ENCODE measurements around the gene CENPM. TPM values are rescaled to one million over a fixed set of nuclear protein-coding genes. Genes with fewer than 3 reads are reported as not detected.
A peak's percentile ranks its signal among the peaks of the same experiment; 100 is the strongest.

The CENPM gene
- total RNA-seq, 2 donors from 2014 or later, result 10.3 to 10.8 TPM

DNA sequence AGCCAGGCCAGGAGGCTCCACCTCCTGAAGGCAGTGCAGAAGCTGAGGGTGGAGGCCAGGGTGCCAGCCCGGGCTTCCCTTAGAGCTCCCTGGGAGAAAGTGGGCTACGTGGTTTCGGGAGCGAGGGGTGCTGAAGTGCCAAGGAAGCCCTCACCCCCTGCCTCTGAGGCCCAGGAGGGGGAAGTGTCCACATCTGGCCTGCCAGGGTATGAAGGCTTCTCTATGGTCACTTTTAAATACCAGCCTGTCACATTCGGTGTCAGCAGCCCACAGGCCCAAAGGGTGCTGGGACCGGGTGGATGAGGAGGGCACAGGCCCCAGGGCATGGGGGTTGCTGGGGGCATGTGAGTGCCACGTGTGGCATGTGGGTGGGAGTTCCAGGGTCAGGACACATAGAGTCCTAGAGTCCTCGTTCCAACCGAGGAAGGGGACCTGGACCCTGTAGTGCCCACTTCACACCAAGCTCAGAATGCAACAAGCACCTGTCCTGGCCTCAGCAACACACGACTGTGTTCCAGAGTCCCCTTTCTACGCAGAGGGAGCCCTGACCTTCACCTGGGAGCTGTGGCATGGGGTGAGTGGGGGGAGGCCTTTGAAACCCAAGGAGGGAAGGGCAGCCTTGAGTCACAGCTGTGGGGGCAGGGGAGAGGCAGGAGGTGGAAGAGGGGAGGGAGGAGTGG is 33.8 kb downstream of the CENPM start:
- no peak for TF ChIP-seq POLR2AphosphoS5 (IDR thresholded peaks at IDR 0.05)
- no peak for TF ChIP-seq POLR2A (IDR thresholded peaks at IDR 0.05)
- TF ChIP-seq, protein P1, sequence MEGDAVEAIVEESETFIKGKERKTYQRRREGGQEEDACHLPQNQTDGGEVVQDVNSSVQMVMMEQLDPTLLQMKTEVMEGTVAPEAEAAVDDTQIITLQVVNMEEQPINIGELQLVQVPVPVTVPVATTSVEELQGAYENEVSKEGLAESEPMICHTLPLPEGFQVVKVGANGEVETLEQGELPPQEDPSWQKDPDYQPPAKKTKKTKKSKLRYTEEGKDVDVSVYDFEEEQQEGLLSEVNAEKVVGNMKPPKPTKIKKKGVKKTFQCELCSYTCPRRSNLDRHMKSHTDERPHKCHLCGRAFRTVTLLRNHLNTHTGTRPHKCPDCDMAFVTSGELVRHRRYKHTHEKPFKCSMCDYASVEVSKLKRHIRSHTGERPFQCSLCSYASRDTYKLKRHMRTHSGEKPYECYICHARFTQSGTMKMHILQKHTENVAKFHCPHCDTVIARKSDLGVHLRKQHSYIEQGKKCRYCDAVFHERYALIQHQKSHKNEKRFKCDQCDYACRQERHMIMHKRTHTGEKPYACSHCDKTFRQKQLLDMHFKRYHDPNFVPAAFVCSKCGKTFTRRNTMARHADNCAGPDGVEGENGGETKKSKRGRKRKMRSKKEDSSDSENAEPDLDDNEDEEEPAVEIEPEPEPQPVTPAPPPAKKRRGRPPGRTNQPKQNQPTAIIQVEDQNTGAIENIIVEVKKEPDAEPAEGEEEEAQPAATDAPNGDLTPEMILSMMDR (IDR thresholded peaks at IDR 0.05), result no peak
- Histone ChIP-seq H3K27ac (no peak overlapping the region), H3K27me3 (replicated peaks; ENCODE audit: insufficient read depth) (peaks cover 23% of the 10 kb centered on the region), H3K4me3 (no peak overlapping the region), H3K36me3 (no peaks in the 10 kb centered on the region), H3K4me1 (replicated peaks) (peaks cover 9% of the 10 kb centered on the region), H3K9me3 (no peaks in the 10 kb centered on the region)
- intact Hi-C loops (cut with DNase I), result no loop called here
- 79% methylated on average over 11 of the region's 11 CpGs for WGBS
- DNase-seq (ENCODE audit: low spot score), result no peak

DNA sequence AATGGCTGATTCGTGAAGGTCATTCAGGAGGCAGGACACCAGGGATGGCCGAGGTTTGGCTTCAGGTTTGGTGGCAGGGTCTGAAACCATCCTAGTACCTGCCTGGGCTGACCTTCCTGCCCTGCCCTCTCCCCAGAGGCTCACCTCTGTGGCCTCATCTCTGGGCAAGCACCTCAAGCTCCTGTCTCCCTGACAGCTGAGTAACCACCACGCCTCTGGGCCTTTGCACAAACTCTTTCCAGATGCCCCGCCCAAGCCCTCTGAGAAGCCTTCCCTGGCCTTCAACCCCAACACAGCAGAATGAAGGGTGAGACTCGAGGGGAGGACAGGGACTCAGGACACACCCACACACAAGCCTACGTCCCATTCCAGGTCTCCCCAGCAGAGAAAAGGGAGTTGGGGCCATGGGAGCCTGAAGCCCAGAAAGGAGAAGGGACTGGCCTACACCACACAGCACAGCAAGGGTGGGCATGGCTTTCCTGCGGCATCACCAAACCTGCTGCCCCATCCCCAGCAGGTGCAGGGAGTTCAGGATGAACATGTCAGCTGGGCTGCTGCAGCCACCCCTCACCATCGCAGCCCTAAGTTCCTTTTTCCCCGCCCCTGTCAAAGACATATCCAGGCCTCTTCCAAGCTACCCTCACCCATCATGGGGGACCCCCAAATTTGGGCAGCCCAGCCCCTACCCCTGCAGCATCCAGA is 34.5 kb downstream of the CENPM start:
- H3K27me3 ChIP-seq (replicated peaks; ENCODE audit: insufficient read depth), result peaks cover 23% of the 10 kb centered on the region
- H3K36me3 ChIP-seq, result no peaks in the 10 kb centered on the region
- H3K4me1 ChIP-seq (replicated peaks), result peaks cover 9% of the 10 kb centered on the region
- WGBS, result 91% methylated on average over 9 of the region's 9 CpGs
- H3K9me3 ChIP-seq, result no peaks in the 10 kb centered on the region
- TF ChIP-seq, protein P1 (IDR thresholded peaks at IDR 0.05), result no peak
- TF ChIP-seq POLR2AphosphoS5 (IDR thresholded peaks at IDR 0.05) (no peak), POLR2A (IDR thresholded peaks at IDR 0.05) (no peak)
- intact Hi-C loops (cut with DNase I), result no loop called here
- DNase-seq (ENCODE audit: low spot score), result no peak
- no peak overlapping the region for H3K4me3 ChIP-seq
- H3K27ac ChIP-seq, result no peak overlapping the region

- intact Hi-C loops (cut with DNase I), result no loop called here
- Histone ChIP-seq H3K27ac (no peak overlapping the region), H3K27me3 (replicated peaks; ENCODE audit: insufficient read depth) (peaks cover 23% of the 10 kb centered on the region), H3K36me3 (no peaks in the 10 kb centered on the region), H3K4me1 (replicated peaks) (peaks cover 9% of the 10 kb centered on the region), H3K4me3 (peak overlapping the region in 1 of 2 donors; percentile 23), H3K9me3 (no peaks in the 10 kb centered on the region)
- no peak for DNase-seq (ENCODE audit: low spot score)
- WGBS, result 16% methylated on average over 27 of the region's 37 CpGs
- TF ChIP-seq POLR2A (IDR thresholded peaks at IDR 0.05) (no peak), POLR2AphosphoS5 (IDR thresholded peaks at IDR 0.05) (no peak)
- TF ChIP-seq, protein P1 (IDR thresholded peaks at IDR 0.05), result no peak
Observed at GRCh38 chr22:41911001-41911611, 35.8 kb downstream of the CENPM start.

GRCh38 chr22:41910050-41911000 is 36.6 kb downstream of the CENPM start:
- Histone ChIP-seq H3K4me3 (peak overlapping the region in 1 of 2 donors; percentile 23), H3K36me3 (no peaks in the 10 kb centered on the region), H3K27me3 (replicated peaks; ENCODE audit: insufficient read depth) (peaks cover 23% of the 10 kb centered on the region), H3K27ac (no peak overlapping the region), H3K9me3 (no peaks in the 10 kb centered on the region), H3K4me1 (replicated peaks) (peaks cover 9% of the 10 kb centered on the region)
- peak; percentile 32 for TF ChIP-seq POLR2AphosphoS5 (IDR thresholded peaks at IDR 0.05)
- TF ChIP-seq POLR2A (IDR thresholded peaks at IDR 0.05), result no peak
- DNase-seq (ENCODE audit: low spot score), result peak; percentile 27
- intact Hi-C loops (cut with DNase I), result no loop called here
- WGBS, result under 1% methylated on average over 71 of the region's 112 CpGs

Data from prostate gland (tissue), 2 donors.